ENCODE data around the gene NPRL2.
"Not testable (repeated sequence)": the region's sequence is repeated elsewhere in the genome, so short reads cannot be mapped to it uniquely, and the experiment has no call there.

Gene NPRL2

GRCh38 chr3:50326182-50326541 is 24.4 kb downstream of the NPRL2 start:
- no peak for DNase-seq

GRCh38 chr3:50325497-50326181 is 24.9 kb downstream of the NPRL2 start:
- no peak for DNase-seq

DNA sequence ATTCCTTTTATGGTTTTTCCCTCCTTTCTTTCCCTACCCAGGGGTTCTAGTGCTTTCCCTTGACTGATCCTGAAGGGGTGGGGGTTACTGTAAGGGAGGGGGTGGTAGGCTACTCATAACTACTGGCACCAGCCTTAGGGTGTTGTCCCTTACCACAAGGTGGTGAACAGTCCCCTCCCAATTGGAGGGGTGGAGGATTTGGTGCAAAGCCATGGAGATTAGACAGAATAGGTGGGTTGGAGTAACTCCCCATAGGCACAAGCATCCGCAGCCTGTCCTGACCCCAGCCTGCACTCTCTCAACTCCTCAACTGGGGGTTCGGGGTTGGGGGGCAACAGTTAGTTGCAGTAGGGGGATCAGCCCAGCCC is 25.5 kb downstream of the NPRL2 start:
- DNase-seq, result no peak

DNA sequence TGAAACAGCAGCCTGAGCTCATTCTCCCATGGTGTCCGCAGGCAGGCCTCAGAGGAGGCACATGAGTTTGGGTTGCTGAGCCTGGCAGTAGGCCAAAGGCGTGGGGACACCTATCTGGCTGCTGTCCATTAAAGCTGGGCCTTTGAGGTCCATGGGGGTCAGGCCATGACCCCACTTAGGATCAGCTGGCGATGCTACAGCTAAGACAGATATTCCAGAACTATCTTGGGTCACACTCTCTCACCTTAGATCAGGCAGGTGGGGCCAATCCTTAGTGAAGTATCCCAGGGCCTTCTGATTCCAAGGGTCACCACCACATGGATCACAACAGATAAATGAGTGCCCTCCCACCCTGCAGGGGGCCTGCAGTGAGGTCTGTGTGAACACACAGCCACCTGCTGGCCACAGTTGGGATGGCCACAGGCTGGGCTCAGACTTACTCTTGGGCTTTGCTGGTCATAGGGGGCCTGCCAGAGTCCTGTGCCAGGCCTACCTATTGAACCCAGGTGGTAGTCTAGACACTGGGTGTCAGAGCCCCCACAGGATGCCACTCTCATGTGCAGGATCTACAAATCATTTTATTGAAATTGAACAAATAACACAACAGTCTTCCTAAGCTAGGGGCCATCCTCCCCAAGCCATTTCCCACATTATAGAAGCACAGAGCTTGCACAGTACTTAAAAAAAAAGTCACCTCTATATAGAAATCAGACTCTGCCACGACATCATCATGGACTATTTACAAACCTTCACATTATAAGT is 26.0 kb downstream of the NPRL2 start:
- DNase-seq, result no peak

DNA sequence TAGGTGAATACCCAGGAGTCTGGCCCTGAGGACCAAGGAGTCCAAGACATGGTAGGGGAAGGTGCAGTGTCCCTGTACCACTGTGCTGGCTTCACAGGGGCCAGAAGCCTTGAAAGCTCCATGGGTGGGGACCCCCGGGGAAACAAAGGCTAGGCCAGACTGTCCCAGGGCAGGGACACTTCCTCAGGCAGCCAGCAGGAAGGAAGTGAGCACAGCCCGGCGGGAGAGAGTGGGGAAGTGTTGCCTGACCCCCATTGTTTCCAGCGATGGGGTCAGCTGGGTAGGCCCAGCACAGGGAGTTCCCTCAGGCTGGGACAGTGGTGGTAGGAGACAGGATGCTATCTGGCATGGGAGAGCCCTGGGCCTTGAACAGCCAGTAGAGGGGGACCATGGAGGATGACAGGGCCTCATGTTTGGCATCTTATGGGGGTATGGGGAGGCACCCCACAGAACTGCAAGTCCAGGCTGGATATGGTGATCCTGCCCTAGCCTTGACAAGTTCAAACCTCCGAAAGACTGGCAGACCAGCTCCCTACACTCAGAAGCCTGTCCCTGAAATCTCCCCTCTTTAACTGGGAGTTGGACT is 26.9 kb downstream of the NPRL2 start:
- DNase-seq, result no peak

DNA sequence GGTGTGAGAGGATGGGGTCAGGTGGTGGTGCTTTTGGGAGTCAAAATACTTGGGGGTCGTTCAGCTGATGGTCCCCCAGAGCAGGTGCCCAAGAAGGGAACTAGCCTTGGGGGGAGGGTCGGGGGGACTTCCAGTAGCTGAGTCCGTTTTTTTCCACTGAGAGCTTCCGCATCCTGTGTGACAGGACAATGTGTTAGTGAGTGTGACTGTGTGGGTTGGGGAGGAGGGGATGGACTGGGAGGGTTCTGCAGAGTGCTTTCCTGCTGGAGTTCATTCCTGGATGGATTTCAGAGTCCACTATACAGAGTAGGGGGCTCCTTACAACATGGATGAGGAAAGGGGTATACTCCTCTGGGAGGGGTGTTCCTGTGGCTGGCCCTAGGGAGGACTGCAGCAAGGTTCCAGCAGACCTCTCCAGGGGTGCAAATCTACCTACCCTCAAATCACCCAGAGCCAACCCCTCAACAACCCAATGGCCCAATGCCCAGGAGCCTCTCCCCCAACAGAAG is 27.4 kb downstream of the NPRL2 start:
- DNase-seq, result no peak

DNA sequence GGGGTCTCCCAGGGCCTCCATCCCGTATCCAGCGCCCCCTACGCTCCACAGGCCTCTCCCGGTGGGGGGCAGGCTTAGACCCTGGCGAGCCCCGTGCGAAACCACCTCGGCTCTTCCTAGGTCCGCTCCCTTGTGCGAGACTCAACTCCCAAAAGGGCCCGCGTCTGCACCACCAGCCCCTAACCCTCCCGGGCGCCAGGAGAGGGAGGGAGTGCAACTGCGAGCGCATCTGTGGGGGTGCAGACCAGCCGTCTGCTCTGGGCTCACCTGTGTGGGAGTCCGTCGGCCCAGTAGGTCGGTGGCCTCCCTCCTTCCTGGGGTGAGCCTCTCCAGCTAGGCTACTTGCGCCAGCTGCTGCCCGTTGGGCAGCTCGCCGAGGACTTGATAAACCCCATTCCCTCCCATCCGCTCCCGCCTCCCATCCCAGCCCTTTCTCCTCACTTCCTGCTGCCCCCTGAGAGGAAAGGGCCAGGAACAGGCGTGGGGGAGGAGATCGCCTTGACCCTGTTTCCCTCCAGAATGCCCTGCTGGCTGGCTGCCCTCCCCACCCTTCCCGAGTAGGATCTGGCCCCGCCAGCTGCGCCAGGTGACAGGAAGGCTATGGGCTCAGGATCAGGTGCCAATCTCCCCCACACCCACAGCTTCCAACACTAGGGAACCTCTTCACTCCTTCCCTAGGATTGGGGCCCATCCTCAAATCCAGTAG is 28.0 kb downstream of the NPRL2 start, which contains the start of gene HYAL2:
HYAL2 (minus strand) TSS at position 360 of the 706 bp plus-strand sequence. CDS start 2,256 bp downstream, outside the sequence.
- no peak for DNase-seq

GRCh38 chr3:50322115-50322385 is 28.5 kb downstream of the NPRL2 start:
- no peak for DNase-seq

- DNase-seq, result peak; percentile 34
These were observed 29.1 kb downstream of the NPRL2 start for GRCh38 chr3:50321336-50322114.

DNA sequence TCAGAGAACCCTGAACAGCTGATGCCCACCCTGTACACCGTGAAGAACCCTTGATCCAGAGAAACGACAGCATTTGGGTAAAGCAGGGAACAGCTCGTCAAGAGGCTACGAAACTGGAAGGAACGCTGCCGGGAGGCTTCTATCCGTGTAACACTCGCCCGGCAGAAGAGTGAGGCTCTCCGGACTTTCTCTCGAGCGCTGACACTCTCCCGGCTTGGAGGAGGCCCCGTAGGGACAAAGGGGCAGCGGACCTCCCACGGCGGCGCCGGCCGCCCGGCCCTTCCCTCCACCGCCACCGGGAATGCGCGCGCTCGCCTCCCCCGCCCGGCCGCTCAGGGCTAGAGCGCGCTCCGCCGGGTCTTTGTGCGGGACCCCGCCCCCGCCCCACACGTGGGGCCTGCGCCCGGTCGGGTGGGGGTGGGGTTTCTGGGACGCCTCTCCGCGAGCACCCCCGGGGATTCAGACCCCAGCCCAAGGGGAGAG is 29.7 kb downstream of the NPRL2 start:
- DNase-seq, result no peak

GRCh38 chr3:50319894-50320625 is 30.5 kb downstream of the NPRL2 start:
- DNase-seq, result no peak

GRCh38 chr3:50319181-50319893 is 31.2 kb downstream of the NPRL2 start:
- no peak for DNase-seq

DNA sequence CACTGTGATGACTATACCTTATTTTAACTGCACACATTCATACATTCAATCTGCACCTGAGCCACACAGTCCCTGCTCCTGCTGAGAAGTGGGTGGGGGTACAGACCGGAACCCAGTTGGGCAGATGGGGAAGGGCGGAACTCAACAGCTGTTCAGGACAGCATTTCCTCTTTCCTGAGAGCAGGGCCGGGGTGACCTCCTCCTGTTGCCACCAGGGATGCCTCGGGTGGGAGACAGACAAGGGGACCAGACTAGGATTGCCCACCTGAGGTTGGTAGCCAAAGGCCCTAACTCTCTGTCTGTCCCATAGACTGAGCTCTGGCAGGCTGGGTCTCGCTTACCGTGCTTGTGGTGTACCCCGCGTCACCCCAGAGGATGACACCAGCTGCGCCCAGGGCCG is 32.0 kb downstream of the NPRL2 start:
- DNase-seq, result no peak

DNA sequence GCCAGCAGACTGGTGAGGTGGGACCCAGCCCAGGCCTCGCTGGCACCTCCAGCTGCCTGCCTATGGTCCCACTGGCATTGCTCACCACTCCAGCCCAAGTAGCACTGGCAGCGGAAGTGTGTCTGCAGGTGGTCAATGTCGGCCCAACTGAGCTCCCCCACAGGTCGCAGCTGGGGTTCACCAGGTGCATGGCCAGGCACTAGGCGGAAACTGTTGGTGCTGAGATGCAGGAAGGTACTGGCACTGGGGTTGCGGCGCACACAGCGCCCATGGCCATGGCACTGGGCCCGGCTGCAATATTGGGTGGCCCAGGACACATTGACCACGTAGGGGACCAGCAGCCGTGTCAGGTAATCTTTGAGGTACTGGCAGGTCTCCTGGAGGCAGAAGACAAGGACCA is 32.4 kb downstream of the NPRL2 start:
- no peak for DNase-seq

- no peak for DNase-seq
These were observed 33.3 kb downstream of the NPRL2 start for GRCh38 chr3:50317300-50317699.

GRCh38 chr3:50316657-50317242 is 33.8 kb downstream of the NPRL2 start:
- no peak for DNase-seq

DNA sequence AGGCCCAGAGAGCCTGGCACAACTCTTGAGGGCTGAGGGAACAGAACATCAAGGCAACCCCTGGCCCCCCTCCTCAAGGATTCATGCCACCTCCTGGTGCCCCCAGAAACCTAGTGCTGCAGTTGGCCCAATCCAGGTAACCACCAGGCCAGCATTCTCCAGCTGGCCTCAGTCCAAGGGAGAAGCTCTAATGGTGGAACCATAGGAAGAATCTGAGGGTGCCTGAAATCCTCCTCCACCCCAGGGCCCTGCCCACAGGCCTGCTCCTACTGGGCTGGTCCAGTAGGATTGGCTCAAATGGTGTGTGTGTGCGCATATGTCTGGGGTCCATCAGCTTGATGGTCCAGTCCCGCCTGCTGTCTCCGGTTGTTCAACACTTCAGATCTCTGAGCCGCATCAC is 35.8 kb downstream of the NPRL2 start:
- no peak for DNase-seq

GRCh38 chr3:50314342-50314741 is 36.2 kb downstream of the NPRL2 start:
- DNase-seq, result no peak

DNA sequence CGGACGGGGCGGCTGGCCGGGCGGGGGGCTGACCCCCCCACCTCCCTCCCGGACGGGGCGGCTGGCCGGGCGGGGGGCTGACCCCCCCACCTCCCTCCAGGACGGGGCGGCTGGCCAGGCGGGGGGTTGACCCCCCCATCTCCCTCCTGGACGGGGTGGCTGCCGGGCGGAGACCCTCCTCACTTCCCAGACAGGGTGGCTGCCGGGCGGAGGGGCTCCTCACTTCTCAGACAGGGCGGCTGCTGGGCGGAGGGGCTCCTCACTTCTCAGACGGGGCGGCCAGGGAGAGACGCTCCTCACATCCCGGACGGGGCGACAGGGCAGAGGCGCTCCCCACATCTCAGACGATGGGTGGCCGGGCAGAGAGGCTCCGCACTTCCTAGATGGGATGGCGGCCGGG is 38.5 kb downstream of the NPRL2 start:
- not testable (repeated sequence) for DNase-seq

- no peak for DNase-seq
These were observed 46.0 kb downstream of the NPRL2 start for GRCh38 chr3:50304601-50305000.
